DMS53 treated with DMSO at 0.1 percent for 48 hours (cell line): ENCODE data around the gene BEND5.
A peak's percentile ranks its signal among the peaks of the same experiment; 100 is the strongest.

ENCODE experiments used
- DNase-seq: peaks from one replicate; lab custom pipeline; 2025; ENCODE audit not compliant: unreplicated experiment; lab: John Stamatoyannopoulos, UW

Gene BEND5, protein sequence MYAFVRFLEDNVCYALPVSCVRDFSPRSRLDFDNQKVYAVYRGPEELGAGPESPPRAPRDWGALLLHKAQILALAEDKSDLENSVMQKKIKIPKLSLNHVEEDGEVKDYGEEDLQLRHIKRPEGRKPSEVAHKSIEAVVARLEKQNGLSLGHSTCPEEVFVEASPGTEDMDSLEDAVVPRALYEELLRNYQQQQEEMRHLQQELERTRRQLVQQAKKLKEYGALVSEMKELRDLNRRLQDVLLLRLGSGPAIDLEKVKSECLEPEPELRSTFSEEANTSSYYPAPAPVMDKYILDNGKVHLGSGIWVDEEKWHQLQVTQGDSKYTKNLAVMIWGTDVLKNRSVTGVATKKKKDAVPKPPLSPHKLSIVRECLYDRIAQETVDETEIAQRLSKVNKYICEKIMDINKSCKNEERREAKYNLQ

DNA sequence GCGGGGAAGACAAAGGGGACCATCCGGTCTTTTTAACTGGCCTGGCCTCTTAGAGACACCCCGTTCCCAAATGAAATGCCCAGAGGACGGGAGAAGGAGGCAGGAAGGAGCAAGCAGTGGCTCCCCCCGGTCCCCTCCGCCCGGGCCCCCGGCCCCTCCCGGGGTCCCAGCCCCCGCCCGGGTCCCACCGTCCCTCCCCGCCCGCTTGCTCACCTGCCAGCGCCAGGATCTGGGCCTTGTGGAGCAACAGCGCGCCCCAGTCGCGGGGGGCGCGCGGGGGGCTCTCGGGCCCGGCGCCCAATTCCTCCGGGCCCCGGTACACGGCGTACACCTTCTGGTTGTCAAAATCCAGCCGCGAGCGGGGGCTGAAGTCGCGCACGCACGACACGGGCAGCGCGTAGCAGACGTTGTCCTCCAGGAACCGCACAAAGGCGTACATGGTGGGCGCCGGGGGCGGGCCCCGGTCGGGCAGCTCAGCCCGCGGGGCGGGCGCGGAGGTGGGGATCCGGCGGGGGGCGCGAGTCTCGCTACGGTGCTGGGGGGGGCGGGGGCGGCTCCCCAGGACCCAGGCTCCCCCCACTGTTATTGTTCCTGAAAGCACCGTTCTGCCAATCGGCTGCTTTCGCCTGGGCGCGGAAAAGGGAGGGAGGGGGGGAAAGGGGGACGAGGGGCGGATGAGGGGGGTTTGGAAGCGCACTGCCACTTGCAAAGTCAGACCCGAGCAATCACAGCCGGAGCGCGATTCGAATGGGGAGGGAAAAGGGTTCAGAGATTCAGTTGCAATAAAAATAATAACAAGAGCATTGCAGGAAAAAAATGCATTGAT is at the start of gene BEND5:
Gene BEND5 (minus strand): TSS at position 499 of the 826 bp plus-strand sequence. CDS start 60 bp downstream, at position 439.
- peak; percentile 24 for DNase-seq

DNA sequence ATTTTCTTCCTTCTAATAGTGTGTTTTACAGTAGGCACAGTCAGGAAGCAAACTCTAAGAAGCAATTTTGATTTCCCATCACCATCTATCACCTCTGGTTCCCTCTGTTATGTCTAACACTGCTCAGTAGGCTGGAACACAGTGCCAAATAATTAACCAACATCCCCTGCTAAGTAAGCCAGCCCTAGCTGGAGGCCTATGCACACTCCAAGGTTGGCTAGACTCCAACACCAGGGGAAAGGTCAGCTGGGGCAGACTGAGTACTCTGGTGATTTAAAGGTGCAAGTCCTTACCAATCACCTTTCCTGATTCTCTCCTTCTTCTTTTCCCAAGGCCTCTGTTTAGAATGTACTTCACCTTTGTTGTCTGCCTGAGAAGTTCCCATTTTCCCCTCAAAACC is 46.5 kb upstream of the BEND5 start:
- DNase-seq = peak; percentile 36

DNA sequence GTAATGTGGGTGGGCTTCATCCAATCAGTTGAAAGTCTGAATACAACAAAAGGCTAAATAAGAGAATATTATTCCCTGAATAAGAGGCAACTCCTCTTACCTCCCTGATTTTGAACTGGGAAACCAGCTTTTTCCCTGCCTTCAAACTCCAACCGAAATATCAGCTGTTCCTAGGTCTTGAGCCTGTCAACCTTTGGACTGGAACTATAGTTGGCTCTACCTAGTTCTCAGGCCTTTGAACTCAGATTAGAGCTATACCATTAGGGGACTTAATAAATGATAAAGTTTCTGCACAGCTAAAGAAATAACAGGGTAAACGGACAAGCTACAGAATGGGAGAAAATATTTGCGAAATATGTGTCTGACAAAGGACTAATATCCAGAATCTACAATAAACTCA is 43.8 kb upstream of the BEND5 start:
- no peak for DNase-seq

DNA sequence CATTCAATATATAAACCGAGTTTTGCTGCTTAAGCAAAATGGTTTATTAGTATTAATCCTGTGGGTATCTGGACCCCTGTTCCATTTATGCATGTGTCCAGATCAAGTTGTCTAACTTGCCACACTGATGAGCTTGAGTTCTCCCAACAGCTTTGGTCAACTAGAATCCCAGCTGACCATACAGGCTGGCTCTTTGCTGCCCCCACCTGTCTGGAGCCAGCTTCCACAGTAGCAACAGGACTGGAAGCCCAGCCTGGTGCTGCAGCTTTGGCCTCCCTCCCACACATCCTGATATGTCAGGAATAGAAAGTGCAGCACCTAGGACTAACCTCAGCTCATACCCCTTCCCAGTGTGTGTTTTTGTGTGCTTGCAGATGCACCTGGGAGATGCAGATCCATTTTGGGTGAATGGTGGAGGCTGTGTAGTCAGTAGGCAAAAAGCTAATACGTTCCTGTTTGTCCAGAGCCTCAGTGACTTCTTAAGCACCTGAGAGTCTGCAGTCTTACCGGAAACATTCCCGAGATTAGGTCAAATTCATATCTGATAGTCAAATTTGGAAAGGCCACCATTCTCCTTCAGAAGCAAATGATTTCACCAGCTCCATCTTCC is 40.9 kb upstream of the BEND5 start:
- DNase-seq = peak; percentile 77

DNA sequence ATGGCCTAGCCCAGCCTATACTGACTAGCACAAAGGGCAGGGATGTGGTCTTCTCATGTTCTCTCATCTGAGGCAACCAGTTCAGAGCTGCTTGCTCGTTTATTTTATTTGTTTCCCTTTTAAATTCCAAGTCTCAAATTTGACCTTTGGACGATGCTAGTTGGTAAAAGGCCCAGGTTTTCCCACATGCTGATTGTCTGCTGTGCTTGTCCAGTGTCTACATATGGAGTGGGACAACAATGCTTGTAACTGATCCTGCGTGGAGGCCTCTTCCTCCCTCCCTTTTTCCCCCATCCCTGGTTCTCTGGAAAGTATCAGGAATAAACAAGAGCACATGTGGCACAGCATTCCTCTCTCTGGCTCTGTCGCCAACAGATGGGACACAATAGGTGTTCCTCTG is 34.0 kb upstream of the BEND5 start:
- DNase-seq = peak; percentile 9

DNA sequence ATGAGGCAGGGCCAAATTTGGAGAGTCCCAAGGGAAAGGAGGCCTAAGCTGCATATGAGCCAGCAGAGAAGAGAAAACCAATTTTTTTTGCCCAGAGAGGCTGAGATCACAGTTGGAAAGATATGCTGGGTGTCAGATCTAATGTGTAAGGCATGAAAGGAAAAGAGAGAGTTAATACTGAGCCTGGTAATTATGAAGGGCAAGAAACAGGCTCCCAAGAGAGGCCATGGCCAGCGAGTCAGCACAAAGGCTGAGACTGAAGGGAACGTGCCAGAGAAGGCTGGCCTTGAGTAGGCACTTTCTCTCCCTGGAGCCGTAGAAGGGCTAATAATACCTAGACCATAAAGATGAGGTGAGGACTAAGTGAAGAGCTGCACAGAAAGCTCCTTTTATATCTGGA is 31.8 kb upstream of the BEND5 start:
- no peak for DNase-seq

DNA sequence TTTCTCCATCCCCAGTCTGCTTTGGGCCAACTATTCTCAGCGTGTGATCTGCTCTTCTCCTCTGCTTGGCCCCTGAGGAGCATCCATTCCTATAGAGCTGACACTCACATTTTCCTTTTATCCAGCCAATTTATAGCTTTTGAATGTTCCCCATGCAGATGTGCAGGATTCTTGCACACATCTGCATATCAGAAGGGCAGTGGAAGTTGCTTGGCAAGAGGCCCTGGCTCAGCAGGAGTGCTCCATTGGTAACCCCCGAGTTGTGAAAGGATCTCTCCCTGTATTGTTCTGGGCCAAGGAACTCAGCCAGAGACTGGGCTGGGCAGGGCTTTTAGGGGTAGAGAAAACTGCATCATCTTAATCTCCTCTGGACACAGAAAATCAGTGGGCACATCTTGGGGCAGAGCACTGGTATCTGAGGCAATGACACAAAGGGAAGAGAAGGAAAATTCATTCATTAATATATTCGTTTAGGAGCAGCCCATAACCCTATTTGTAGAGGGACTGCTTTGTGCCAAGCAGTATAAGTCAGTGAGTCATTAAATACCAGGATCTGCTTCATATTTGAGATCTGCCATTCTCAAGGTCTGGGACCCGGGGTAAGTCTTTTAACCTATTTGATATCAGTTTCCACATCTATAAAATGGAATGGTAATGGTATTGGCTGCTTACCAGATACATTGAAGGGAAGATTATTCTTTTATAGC is 31.0 kb upstream of the BEND5 start:
- no peak for DNase-seq

DNA sequence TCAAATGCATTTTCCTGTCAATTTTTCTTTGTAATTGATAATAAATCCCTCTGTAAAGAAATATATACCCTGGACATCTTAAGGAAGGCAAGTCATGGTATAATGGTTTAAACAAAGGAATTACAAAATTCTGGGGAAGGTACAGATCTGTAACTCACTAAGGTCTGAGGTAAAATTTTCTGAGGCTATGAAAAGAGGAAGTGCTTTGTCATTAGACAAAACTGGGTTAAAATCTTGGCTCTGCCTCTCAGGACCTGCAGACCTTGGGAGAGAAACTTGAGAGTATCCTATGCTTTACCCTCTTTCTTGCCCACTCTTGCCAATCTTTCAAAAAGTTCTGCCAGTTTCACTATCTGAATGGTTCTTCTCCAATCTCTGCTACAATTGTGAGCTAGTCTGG is 26.8 kb upstream of the BEND5 start:
- no peak for DNase-seq

DNA sequence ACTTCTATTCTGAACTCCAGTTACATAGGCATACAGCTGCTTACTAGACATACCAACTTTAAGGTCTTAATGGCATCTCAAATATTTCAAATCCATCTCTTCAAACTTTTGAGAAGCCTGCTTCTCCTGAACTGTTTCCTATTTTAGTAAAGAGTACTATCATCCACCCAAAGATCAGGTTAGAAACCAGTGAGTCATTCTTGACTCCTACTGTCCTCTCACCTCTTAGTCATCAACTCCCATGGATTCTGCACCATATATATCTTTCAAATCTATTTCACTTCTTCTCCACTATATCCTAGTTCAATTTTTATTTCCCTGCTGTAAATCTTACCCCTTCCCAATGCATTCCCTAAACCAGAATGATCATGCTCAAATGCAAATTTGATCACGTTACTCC is 18.1 kb upstream of the BEND5 start:
- no peak for DNase-seq

DNA sequence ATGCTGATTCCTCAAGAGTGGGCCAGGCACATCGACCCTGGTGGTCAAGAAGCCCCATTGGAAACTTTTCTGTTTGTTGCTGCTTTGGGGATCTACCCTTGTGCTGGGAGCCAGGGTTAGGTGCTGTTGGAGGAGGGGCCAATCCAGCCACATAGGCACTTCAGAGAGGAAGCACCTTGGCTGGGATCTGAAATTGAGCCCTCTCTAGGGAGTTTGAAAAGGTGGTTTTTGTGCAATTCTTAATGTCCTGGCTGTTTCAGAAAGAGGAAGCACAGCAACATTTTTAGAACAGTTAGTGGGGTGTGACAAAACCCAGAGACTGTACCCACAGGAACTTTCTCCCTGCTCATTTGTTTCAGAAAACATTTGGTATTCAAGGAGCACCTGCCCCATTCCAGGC is 17.2 kb upstream of the BEND5 start:
- DNase-seq = no peak

DNA sequence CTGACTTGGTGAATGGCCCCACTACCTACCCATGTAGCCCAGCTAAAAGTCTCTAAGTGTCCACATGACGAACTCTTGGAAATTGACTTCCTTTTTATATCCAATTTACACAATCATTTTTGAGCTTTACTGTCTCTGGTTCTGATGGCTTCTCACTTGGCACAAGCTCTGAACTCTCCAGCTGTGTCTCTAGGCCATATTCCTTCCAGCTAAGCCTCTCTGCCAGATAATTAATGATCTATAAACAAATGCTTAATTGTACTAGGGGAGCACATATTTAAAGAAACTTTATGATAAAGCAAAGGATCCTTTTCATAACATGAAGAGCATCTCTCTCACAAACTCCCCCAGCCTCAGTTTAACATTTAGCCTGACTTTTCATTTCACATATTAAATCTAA is 16.3 kb upstream of the BEND5 start:
- no peak for DNase-seq

DNA sequence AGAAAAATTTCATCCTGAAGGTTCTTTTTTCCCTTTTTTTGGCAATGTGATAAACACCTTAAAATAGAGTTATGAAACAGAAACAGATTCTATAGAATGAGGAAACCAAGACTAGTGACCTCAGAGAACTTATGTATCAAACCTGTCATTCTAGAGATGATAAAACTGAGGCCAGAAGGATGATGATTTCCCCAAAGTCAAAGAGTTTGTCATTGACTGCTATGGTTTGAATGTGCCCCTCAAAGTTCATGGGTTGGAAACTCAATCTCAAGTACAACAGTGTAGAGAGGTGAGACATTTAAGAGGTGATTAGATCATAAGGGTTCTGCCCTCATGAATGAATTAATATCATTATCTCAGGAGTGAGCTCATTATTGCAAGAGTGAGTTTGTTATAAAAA is 13.7 kb upstream of the BEND5 start:
- DNase-seq = no peak

DNA sequence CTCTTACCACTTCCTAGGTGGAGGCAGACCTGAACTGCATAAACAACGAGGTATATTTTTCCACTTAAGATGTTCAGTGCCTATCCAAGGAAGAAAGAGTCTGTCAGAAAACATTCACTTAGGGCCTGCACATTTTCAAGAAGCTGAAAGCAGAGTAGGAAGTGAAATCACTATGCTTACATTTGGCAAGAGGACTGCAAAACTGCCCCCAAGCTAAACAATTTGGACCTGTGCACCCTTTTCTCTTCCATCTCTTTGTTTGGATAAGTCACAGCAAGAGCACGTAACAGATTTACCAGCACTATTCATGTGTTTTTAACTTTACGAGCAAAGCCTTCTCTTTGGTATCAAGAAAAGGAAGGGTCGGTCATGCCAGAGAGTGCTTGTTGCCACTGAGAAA is 13.2 kb upstream of the BEND5 start:
- DNase-seq = no peak

DNA sequence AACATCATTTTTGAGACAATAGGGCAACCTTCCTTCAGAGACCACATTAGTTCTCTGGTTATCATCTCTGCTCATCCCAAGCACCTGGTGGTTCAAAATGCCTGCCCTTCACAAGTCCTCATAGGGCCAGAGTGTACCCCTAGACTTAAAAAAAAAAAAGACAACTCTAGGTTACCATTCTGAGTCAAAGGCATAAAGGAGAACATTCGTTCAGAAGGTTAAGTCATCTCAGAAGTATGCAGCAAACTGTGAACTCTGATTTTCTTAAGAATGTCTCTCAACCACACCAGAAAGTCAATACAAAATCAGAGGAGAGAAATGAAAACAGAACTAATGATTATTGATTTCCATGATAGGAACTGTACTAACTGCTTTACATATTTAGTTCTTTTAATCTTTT is 9.2 kb upstream of the BEND5 start:
- DNase-seq = no peak

DNA sequence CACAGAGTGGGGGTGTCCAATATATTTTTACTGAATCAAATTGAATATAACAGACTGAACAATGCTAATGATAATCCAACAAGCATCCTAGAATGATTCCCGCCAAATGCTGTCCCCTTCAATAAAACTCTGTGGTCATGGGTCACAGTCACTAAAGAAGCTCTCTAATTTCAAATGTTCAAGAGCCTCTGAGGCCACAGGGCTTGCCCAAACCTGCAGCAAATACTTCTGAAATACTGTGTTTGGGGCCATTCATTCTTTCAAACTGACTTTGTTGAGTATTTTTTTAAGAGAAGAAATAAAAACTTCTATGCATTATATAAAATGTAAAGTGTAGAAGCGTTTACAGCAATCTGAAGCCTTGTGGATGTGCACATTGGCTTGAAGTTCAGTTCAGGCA is 7.6 kb upstream of the BEND5 start:
- DNase-seq = no peak

DNA sequence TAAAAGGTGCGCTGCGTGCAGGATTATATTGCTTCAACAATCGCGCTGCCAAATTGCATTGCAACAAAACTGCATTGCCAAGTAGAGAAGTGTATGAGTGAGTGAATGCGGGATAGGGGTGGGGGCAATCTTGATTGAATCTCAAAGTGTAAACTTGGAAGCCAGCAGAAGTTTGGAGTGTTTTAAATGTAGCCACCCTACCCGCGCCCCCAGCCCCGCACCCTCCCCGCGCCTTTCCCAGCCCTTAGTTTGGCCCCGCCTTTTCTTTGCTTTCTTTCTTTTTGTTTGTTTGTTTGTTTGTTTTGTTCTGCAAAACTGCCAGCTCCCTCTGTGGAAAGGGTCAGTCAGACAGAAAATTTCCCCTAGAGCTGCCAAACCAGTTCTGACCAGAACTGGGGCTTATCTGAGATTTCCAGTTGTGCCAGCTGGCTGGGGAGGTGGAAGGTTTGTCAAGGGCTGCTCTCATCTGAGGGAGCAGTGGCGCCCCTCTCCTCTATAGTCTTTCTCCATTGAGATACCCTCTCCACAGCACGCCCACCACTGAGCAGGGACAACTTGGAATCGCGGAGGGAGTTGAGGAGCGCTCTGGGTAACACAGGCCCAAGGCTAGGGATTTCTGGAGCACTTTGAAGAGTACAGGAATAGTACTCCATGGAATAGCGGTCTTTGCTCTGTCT is 666 bp upstream of the BEND5 start:
- DNase-seq = peak; percentile 44

DNA sequence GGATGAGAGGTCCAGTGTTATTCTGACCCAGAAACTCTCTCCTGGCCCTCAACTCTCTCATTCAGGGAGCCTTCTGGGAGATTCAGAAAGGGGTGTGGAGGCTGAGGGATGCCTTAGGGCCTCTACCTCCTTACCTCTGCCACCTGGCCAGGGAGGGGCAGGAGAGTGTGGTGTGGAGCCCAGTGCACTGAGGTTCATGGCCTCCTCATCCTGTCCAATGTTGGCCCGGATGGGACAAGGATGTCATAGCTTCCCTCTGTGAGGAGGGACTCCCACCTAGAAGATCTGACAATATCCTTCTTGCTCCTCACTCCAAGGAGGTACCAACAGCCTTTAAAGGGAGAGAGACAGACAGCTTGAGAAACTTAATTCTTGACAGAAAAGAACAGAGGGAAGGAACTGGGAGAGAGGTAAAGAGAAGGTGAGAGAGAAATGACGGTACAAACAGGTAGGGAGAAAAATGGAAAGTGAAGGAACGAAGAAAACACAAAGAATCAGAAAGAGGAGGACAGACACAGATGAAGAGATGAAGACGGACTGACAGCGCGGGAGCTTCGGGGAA is 779 bp downstream of the BEND5 start:
- DNase-seq = no peak

DNA sequence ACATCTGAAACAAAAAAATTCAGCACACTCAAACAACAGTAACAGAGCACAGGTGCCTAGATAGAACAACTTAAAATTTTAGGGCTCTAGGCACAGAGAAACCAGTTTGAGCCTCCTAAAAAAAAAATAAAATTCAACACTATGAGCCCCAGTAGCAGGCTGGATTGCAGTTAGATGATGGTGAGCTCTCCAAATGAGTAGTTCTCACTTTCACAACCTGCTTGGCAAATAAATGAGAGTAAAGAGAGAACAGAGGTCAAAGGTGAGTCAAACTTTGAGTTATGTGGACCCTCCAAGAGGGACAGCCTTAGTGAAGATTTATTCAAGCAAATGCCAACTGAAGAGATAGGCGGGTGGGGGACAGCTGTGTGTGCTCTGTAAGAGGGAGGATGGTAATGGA is 3.6 kb downstream of the BEND5 start:
- no peak for DNase-seq

DNA sequence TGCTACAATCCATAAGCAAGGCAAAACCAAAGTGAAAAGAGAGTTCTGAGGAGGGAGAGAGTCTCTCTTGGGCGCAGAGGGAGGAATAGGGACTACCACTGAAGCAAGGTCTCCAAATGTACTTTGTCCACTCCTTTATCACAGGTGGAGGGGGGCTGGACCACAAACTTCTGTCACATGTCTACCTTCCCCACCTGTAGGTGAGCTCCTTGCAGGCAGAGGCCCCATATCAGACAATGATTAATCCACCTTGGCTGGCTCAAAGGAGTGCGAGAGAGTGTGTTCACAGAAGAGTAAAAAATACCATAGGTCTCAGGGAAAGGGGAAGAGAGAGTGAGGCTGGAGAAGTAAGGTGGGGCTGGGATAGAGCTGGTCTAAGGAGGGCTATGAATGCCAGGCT is 4.5 kb downstream of the BEND5 start:
- no peak for DNase-seq

DNA sequence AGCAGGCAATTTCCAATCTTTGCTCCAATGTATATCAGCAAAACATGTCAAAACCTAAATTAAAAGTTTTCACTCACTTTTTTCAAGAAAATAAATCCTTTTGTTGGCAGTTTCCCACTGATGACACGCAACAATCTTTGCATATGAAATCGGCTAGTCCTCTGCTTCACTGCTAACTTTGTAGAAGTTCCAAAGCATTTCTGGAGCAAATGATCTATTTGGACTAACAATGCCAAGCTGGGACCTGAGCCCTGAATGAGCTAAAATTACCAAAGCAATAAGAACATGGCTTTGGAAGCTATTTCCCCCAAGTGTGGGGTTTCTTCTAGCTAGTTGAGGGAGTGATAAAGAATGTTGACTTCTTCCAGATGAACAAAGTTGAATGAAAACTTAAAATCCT is 5.1 kb downstream of the BEND5 start:
- DNase-seq = no peak
